Measurements from ENCODE around the gene TET1. TPM values are rescaled to one million over a fixed set of nuclear protein-coding genes. Genes with fewer than 3 reads are reported as not detected.

Gene TET1
- total and polyA plus RNA-seq, 9 of the 15 experiments (the other 6 are each of a cell fraction or from before 2014, with no cell fraction given): 2.6 to 21.3 (median 11.6) TPM

GRCh38 chr10:68560186-68560942 lies at the start of gene TET1 (continued):
- peak; percentile 21 for TF ChIP-seq E2F8 (IDR thresholded peaks at IDR 0.05; ENCODE audit: low read depth, partially characterized antibody)
- no peak for TF ChIP-seq ZNF41 (CRISPR knock-in tag; conservative IDR thresholded peaks at IDR 0.05)
- no peak for TF ChIP-seq ZNF347 (CRISPR knock-in tag; IDR thresholded peaks at IDR 0.05; ENCODE audit: low read depth)
- TF ChIP-seq ZNF263 (CRISPR knock-in tag; IDR thresholded peaks at IDR 0.05; ENCODE audit: borderline replicate concordance): peak; percentile 68; the same call in 1 of the 2 replicates
- no peak for TF ChIP-seq CBX5 (IDR thresholded peaks at IDR 0.05; ENCODE audit: borderline replicate concordance, low read depth)
- peak; percentile 84; the same call in 1 of the 2 replicates for TF ChIP-seq THAP12 (CRISPR knock-in tag; IDR thresholded peaks at IDR 0.05)
- no peak for TF ChIP-seq SMARCA5 (IDR thresholded peaks at IDR 0.05)
- no peak for TF ChIP-seq ETV6 (IDR thresholded peaks at IDR 0.05; ENCODE audit: borderline replicate concordance in 1 of 2, low read depth in 2 of 2, low read length in 1 of 2)
- TF ChIP-seq ETV6 (CRISPR knock-in tag; IDR thresholded peaks at IDR 0.05; ENCODE audit: borderline replicate concordance): no peak
- TF ChIP-seq NBN (IDR thresholded peaks at IDR 0.05; ENCODE audit: low read depth): 0 out of 2 replicates have a peak, but pooled peaks have one; percentile 79
- no peak for TF ChIP-seq NR1H2 (CRISPR knock-in tag; IDR thresholded peaks at IDR 0.05)
- TF ChIP-seq MCM3 (IDR thresholded peaks at IDR 0.05): no peak
- 0 out of 2 replicates have a peak, but pooled peaks have one; percentile 8 for TF ChIP-seq NFATC3 (IDR thresholded peaks at IDR 0.05)
- peak; percentile 60 for TF ChIP-seq PRDM10 (IDR thresholded peaks at IDR 0.05; ENCODE audit: partially characterized antibody)
- no peak for TF ChIP-seq ZNF764 (CRISPR knock-in tag; IDR thresholded peaks at IDR 0.05; ENCODE audit: low read depth)
- TF ChIP-seq FOXA3 (CRISPR knock-in tag; conservative IDR thresholded peaks at IDR 0.05 in 1 of 2, IDR thresholded peaks at IDR 0.05 in 1 of 2): peak in 1 of 2 experiments; percentile 25; a peak in 1 of 4 replicates
- no peak for TF ChIP-seq TRIM25 (IDR thresholded peaks at IDR 0.05; ENCODE audit: borderline replicate concordance)

Measured in K562 (cell line).